Midbrain (tissue), 1 donor: ENCODE data around the gene IQCN.
A peak's percentile ranks its signal among the peaks of the same experiment; 100 is the strongest.

Source experiments
- DNase-seq: peaks from one replicate; lab custom pipeline; 2025; lab: John Stamatoyannopoulos, UW

The IQCN gene

DNA sequence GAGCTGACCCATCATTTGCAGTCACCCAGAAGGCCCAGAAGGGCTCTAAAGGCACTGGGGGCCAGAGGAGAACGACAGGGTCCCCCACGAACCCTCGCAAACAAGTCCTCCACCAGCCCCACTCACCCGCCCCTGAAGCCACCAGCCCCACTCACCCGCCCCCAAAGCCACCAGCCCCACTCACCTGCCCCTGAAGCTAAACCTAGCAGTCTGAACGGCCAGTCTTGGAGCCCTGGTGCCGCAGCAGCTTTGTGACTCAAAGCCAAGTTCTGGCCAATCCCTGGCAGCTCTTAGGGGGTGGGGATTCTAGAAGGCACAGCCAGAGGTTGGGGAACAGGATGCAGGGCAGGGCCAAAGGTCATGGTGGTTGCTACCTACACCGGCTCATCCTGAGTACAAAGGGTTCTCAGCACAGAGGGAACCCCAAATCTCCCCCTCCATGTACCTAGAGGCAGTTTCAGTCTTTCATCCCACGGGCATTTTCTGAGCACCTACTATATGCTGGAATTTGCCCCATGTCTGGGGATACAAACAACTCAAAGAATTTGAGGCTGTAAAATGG, at the start of gene IQCN:
IQCN (minus strand) TSS at position 234 of the 562 bp plus-strand sequence. CDS start 4,974 bp downstream, outside the sequence.
- no peak for DNase-seq

GRCh38 chr19:18322759-18323460, 48.7 kb upstream of the IQCN start, which contains the start of gene LSM4:
TSS of gene LSM4 (minus strand) at chr19:18323076. CDS start at chr19:18323020, 56 bp downstream.
- DNase-seq, result peak; percentile 98

GRCh38 chr19:18322318-18322758, 48.1 kb upstream of the IQCN start:
- no peak for DNase-seq

- no peak for DNase-seq
Measured at GRCh38 chr19:18321734-18322102, 47.5 kb upstream of the IQCN start.

GRCh38 chr19:18320865-18321733, 46.8 kb upstream of the IQCN start:
- DNase-seq, result no peak

GRCh38 chr19:18319591-18320135, 45.4 kb upstream of the IQCN start:
- no peak for DNase-seq

GRCh38 chr19:18317961-18318800, 43.9 kb upstream of the IQCN start:
- DNase-seq, result no peak

DNA sequence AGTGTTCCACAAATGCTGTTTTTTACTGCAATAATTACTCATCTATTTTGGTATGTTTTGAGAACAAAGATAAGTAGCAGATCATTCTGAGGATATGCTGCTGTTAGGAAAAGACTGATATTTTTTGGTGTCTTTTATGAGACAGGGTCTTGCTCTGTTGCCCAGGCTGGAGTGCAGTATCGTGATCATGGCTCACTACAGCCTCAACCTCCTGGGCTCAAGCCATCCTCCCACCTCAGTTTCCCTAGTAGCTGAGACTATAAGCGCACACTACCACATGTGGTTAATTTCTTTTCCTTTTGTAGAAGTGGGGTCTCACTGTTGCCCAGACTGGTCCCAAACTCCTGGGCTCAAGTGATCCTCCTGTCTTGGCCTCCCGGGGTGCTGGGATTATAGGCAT, 39.1 kb upstream of the IQCN start:
- DNase-seq, result no peak

DNA sequence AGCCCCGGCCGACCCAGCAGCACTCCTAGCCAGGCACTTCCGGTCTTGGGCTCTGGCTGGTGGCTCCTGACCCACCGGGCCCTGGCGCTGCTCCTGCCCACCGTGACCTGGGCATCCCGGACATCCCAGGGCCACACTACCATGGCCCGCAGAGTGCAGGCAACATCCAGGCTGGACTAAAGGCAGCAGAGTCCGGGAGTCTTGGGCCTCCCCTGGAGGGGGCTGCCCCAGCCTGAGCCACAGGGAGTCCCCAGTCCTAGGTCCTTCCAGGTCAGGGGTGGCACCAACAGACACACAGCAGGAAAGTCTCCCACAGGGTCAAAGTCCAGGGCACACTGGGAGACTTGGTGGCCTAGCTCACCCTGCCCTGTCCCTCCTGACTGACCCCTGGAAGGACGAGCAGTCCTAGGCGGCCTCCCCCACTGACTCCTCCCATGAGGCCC, 37.9 kb upstream of the IQCN start:
- no peak for DNase-seq

GRCh38 chr19:18311502-18312091, 37.3 kb upstream of the IQCN start:
- DNase-seq, result no peak

DNA sequence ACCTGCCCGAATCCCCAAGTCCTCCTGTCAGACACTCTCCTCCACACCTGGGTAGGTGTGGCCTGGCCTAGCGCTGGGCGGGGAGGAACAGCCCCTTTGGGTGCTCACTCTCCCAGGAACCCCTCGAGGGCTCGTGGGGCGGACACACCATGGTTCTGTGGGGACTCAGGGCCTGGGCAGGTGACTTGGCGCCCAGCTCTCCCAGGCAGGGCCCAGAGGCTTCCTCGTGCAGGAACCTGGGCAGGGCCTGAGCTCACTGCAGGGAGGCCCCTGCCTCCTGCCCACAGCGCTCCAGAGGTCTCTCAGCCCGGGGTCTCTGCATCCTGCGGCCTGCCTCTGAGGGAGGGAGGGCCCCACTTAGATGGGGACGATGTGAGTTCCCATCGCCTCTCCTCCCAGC, 36.7 kb upstream of the IQCN start:
- no peak for DNase-seq

- no peak for DNase-seq
Measured at GRCh38 chr19:18310118-18310909, 36.1 kb upstream of the IQCN start.

DNA sequence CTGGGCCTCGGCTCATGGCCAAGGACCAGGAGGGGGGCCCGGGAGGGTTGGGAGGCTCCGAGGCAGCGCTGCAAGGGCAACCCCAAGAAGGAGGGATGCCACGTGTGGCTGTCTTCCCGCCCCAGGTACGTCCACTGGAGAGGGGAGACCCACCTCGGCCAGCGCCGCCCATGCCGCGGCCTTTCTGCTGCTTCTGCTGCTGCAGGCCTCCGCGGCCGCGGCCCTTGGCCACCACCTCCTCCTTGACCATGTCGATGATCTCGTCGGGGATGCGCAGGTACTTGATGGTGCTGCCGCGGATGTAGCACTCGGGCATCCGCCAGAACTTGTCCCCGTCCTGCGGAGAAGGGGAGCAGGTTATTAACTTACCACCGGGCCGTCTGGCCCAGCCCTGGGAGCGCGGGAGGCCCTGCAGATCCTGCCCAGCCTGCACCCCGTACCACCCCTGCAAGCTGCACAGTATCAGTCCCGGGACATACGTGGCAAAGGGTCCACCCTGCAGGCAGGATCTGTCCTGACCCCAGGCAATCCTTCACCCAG, 35.3 kb upstream of the IQCN start:
- DNase-seq, result no peak

GRCh38 chr19:18308948-18309325, 34.7 kb upstream of the IQCN start:
- DNase-seq, result no peak

DNA sequence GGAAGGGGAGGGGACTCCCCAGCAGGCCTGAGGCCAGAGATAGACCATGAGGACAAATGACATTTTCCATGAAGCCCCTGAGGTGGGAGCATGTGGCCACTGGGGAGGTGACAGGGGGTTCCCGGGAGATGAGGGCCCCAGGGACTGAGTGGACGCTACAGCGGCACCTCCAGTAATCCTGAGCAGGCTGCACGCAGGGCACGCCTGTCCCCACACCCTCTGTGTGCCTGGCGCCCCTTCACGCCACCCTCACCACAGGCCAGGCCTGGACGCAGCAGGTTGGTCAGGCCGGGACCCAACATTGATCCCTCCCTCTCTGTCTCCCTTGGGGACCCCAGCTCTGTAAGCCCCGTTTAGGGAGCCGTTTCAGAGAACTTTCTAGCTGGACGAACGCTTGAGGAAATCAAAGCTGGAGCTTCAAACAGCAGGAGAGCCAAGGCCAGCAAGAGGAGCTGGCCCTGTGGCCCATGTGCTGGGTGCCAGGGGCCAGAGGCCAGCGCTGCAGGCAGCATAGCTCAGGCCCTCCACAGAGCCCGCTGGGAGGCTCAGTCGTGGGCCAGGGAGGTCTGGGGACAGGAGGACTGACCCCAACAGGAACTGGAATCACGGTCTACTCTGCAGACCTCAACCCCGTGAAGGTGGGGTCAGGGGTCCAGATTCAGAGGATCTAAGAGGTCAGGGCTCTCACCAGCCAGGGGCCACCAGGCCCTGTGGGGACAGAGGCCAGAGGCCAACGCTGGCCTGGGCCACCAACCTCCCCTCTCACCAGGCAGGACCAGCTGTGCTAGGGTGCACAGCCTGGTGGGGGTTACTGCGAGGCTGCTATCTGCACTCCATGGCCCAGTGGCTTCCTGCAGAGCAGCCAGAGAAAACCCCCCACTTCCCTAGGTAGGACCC, 34.0 kb upstream of the IQCN start:
- no peak for DNase-seq

DNA sequence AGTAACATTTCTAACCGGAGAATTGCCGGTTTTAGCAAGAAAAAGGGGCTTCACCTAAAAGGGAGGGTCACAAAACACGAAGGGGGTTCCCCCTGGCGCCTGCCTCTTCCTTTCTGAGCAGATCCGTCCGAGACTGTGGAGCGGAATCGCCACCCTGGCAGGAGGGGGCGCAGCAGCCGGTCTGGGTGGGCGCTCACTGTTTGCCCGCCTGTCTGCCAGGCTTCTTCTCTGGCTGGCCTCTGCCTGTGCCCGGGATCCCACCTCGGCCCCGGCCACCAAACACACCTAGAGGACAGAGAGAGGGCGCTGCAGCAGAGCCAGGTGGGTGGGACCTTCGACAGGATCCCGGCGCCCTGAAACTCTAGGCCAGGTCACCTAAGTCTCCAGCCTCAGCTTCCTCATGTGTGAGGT, 33.0 kb upstream of the IQCN start:
- no peak for DNase-seq

- DNase-seq, result peak; percentile 31
Measured at GRCh38 chr19:18306888-18307260, 32.6 kb upstream of the IQCN start.

DNA sequence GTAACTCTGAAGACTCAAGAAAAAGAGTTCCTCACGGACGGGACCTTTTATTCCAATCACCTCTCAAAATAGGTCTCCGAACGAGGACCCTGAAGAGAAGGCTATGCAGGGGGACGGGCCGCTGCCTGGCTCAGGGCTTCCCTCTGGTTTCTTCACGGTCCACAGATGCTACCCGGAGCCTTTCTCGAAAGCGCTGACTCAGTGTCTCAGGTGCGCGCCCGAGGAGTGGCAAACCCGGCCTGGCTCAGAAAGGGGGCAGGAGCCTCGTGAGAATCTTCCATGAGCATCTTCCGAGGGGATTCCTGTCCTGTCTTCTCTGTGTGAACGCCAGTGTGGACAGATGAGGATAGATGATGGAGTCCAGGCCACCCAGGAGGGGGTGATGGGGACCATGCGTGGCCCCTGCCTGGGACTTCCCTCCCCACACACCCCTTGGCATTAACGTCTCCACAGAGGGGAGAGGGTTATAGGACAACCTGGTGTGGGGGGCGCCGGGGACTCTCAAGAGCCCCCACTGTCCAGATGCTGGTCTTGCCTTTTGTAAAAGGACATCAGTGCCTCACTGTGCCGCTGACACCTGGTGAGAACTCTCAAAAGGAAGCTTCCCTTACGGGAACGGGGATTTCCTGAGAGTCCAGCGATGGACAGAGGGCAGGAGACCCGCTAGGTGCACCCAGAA, 32.1 kb upstream of the IQCN start:
- no peak for DNase-seq
